ENCODE measurements around the gene RBM23.
"Not testable (repeated sequence)": the region's sequence is repeated elsewhere in the genome, so short reads cannot be mapped to it uniquely, and the experiment has no call there.

The RBM23 gene

GRCh38 chr14:22918804-22919600 lies at the start of gene RBM23:
Gene RBM23, minus strand, starts transcription at chr14:22919149.
- DNase-seq (peak; percentile 99), ATAC-seq (replicated peaks) (peak; percentile 91 to 95)
- Mint-ChIP-seq H3K27ac (peak within 1 kb of the TSS; percentile 100), H3K36me3 (peaks cover 38 to 43% of the 10 kb centered on the region in 2 donors), H3K4me3 (peak within 1 kb of the TSS; percentile 96 to 99), H3K27me3 (no peaks in the 10 kb centered on the region), H3K4me1 (peaks cover 16 to 46% of the 10 kb centered on the region in 2 donors), H3K9me3 (no peaks in the 10 kb centered on the region)

GRCh38 chr14:22966783-22967269 lies 47.9 kb upstream of the RBM23 start:
- Mint-ChIP-seq H3K4me3 (no peak overlapping the region), H3K27me3 (no peaks in the 10 kb centered on the region)
- no peak for ATAC-seq (replicated peaks)

GRCh38 chr14:22965916-22966782 lies 47.2 kb upstream of the RBM23 start:
- not testable (repeated sequence) for DNase-seq; H3K9me3 Mint-ChIP-seq; H3K27me3 Mint-ChIP-seq; H3K27ac Mint-ChIP-seq; ATAC-seq (replicated peaks); H3K36me3 Mint-ChIP-seq; H3K4me1 Mint-ChIP-seq; H3K4me3 Mint-ChIP-seq

More at GRCh38 chr14:22966783-22967269, 47.9 kb upstream of the RBM23 start:
- H3K4me1 Mint-ChIP-seq = no peaks in the 10 kb centered on the region
- H3K36me3 Mint-ChIP-seq = no peaks in the 10 kb centered on the region
- DNase-seq = no peak
- H3K27ac Mint-ChIP-seq = no peak overlapping the region
- no peaks in the 10 kb centered on the region for H3K9me3 Mint-ChIP-seq

GRCh38 chr14:22962061-22962676 lies 43.2 kb upstream of the RBM23 start:
- ATAC-seq (replicated peaks) (no peak), DNase-seq (no peak)
- H3K27me3 Mint-ChIP-seq = no peaks in the 10 kb centered on the region
- H3K36me3 Mint-ChIP-seq = no peaks in the 10 kb centered on the region
- no peaks in the 10 kb centered on the region for H3K4me1 Mint-ChIP-seq
- H3K9me3 Mint-ChIP-seq = no peaks in the 10 kb centered on the region
- no peak overlapping the region for H3K27ac Mint-ChIP-seq
- H3K4me3 Mint-ChIP-seq = no peak overlapping the region

GRCh38 chr14:22955702-22956569 lies 37.0 kb upstream of the RBM23 start:
- Mint-ChIP-seq H3K36me3 (peaks cover 7 to 17% of the 10 kb centered on the region in 2 donors), H3K4me1 (peaks cover 5 to 10% of the 10 kb centered on the region in 2 donors), H3K27ac (peak overlapping the region; percentile 94), H3K9me3 (no peaks in the 10 kb centered on the region), H3K4me3 (peak overlapping the region; percentile 93 to 95), H3K27me3 (no peaks in the 10 kb centered on the region)
- DNase-seq (no peak), ATAC-seq (replicated peaks) (no peak)

GRCh38 chr14:22952418-22952817 lies 33.5 kb upstream of the RBM23 start:
- DNase-seq (no peak), ATAC-seq (replicated peaks) (no peak)
- Mint-ChIP-seq H3K27me3 (no peaks in the 10 kb centered on the region), H3K36me3 (peaks cover 19 to 32% of the 10 kb centered on the region in 2 donors), H3K9me3 (no peaks in the 10 kb centered on the region), H3K4me1 (peaks cover 5 to 10% of the 10 kb centered on the region in 2 donors), H3K27ac (no peak overlapping the region), H3K4me3 (no peak overlapping the region)

- H3K27me3 Mint-ChIP-seq; DNase-seq; H3K4me3 Mint-ChIP-seq; H3K9me3 Mint-ChIP-seq; ATAC-seq (replicated peaks); H3K27ac Mint-ChIP-seq: not testable (repeated sequence)
- H3K36me3 Mint-ChIP-seq = peaks cover 25 to 39% of the 10 kb centered on the region in 2 donors
- H3K4me1 Mint-ChIP-seq = peaks cover 5 to 10% of the 10 kb centered on the region in 2 donors
These were observed 32.8 kb upstream of the RBM23 start for GRCh38 chr14:22951795-22952194.

GRCh38 chr14:22945642-22946041 lies 26.7 kb upstream of the RBM23 start:
- Mint-ChIP-seq H3K9me3 (no peaks in the 10 kb centered on the region), H3K27me3 (no peaks in the 10 kb centered on the region), H3K4me3 (no peak overlapping the region), H3K27ac (no peak overlapping the region), H3K36me3 (peaks cover 39 to 46% of the 10 kb centered on the region in 2 donors), H3K4me1 (no peaks in the 10 kb centered on the region)
- DNase-seq (no peak), ATAC-seq (replicated peaks) (no peak)

- Mint-ChIP-seq H3K27me3 (no peaks in the 10 kb centered on the region), H3K4me1 (no peaks in the 10 kb centered on the region), H3K36me3 (peaks cover 21 to 31% of the 10 kb centered on the region in 2 donors), H3K27ac (no peak overlapping the region), H3K9me3 (no peaks in the 10 kb centered on the region), H3K4me3 (no peak overlapping the region)
- ATAC-seq (replicated peaks) (no peak), DNase-seq (no peak)
These were observed 20.7 kb upstream of the RBM23 start for GRCh38 chr14:22939684-22940083.

- ATAC-seq (replicated peaks) (no peak), DNase-seq (no peak)
- Mint-ChIP-seq H3K4me3 (no peak overlapping the region), H3K27ac (no peak overlapping the region), H3K36me3 (peaks cover 2 to 11% of the 10 kb centered on the region in 2 donors), H3K9me3 (no peaks in the 10 kb centered on the region), H3K27me3 (no peaks in the 10 kb centered on the region), H3K4me1 (peaks cover 0 to 2% of the 10 kb centered on the region in 2 donors)
These were observed 16.2 kb upstream of the RBM23 start for GRCh38 chr14:22935156-22935555.

GRCh38 chr14:22932146-22932545 lies 13.2 kb upstream of the RBM23 start:
- no peak for DNase-seq
- no peaks in the 10 kb centered on the region for H3K9me3 Mint-ChIP-seq
- H3K4me1 Mint-ChIP-seq = peaks cover 0 to 9% of the 10 kb centered on the region in 2 donors
- no peak overlapping the region for H3K27ac Mint-ChIP-seq
- ATAC-seq (replicated peaks) = no peak
- peaks cover 1 to 6% of the 10 kb centered on the region in 2 donors for H3K36me3 Mint-ChIP-seq
- H3K27me3 Mint-ChIP-seq = no peaks in the 10 kb centered on the region
- no peak overlapping the region for H3K4me3 Mint-ChIP-seq

GRCh38 chr14:22929961-22930364 lies 11.0 kb upstream of the RBM23 start:
- no peaks in the 10 kb centered on the region for H3K27me3 Mint-ChIP-seq
- ATAC-seq (replicated peaks) = peak in 1 of 2 donors; percentile 3
- H3K4me1 Mint-ChIP-seq = peaks cover 12% of the 10 kb centered on the region in 2 donors
- peaks cover 17 to 21% of the 10 kb centered on the region in 2 donors for H3K36me3 Mint-ChIP-seq
- H3K9me3 Mint-ChIP-seq = no peaks in the 10 kb centered on the region
- DNase-seq = no peak
- no peak overlapping the region for H3K27ac Mint-ChIP-seq
- H3K4me3 Mint-ChIP-seq = no peak overlapping the region

GRCh38 chr14:22929104-22929960 lies 10.4 kb upstream of the RBM23 start, which contains the start of gene PRMT5:
Gene PRMT5, minus strand, starts transcription at chr14:22929376. Its CDS starts 15 bp downstream, at chr14:22929361.
- DNase-seq = peak; percentile 97
- Mint-ChIP-seq H3K4me1 (peaks cover 12 to 14% of the 10 kb centered on the region in 2 donors), H3K27ac (no peak within 1 kb of the TSS), H3K9me3 (no peaks in the 10 kb centered on the region), H3K36me3 (peaks cover 20 to 27% of the 10 kb centered on the region in 2 donors), H3K27me3 (no peaks in the 10 kb centered on the region), H3K4me3 (no peak within 1 kb of the TSS)
- ATAC-seq (replicated peaks) = peak; percentile 95
